Measurements from ENCODE around the gene TNS3.

The TNS3 gene

GRCh38 chr7:47325337-47325736 is 256.6 kb downstream of the TNS3 start:
- no peak overlapping the region for H3K27ac Mint-ChIP-seq
- H3K9me3 Mint-ChIP-seq = peaks cover 25% of the 10 kb centered on the region
- peaks cover 48% of the 10 kb centered on the region for H3K36me3 Mint-ChIP-seq (ENCODE audit: low read depth)
- no peak overlapping the region for H3K4me3 Mint-ChIP-seq
- H3K27me3 Mint-ChIP-seq (ENCODE audit: low read depth, poor library complexity) = no peaks in the 10 kb centered on the region
- no peak for TF ChIP-seq CTCF (IDR thresholded peaks at IDR 0.05)
- peaks cover 82% of the 10 kb centered on the region for H3K4me1 Mint-ChIP-seq
- no peak for DNase-seq

GRCh38 chr7:47323904-47324303 is 258.0 kb downstream of the TNS3 start:
- Mint-ChIP-seq H3K9me3 (peaks cover 25% of the 10 kb centered on the region), H3K27me3 (ENCODE audit: low read depth, poor library complexity) (no peaks in the 10 kb centered on the region), H3K4me3 (no peak overlapping the region), H3K36me3 (ENCODE audit: low read depth) (peaks cover 61% of the 10 kb centered on the region), H3K4me1 (peaks cover 68% of the 10 kb centered on the region), H3K27ac (no peak overlapping the region)
- DNase-seq = no peak
- no peak for TF ChIP-seq CTCF (IDR thresholded peaks at IDR 0.05)

GRCh38 chr7:47322731-47323130 is 259.2 kb downstream of the TNS3 start:
- H3K36me3 Mint-ChIP-seq (ENCODE audit: low read depth) = peaks cover 71% of the 10 kb centered on the region
- no peak for TF ChIP-seq CTCF (IDR thresholded peaks at IDR 0.05)
- H3K27ac Mint-ChIP-seq = peak overlapping the region; percentile 42
- H3K9me3 Mint-ChIP-seq = peaks cover 25% of the 10 kb centered on the region
- H3K4me1 Mint-ChIP-seq = peaks cover 63% of the 10 kb centered on the region
- no peak overlapping the region for H3K4me3 Mint-ChIP-seq
- no peak for DNase-seq
- no peaks in the 10 kb centered on the region for H3K27me3 Mint-ChIP-seq (ENCODE audit: low read depth, poor library complexity)

- peaks cover 74% of the 10 kb centered on the region for H3K36me3 Mint-ChIP-seq (ENCODE audit: low read depth)
- peak overlapping the region; percentile 86 for H3K27ac Mint-ChIP-seq
- peaks cover 24% of the 10 kb centered on the region for H3K9me3 Mint-ChIP-seq
- no peak overlapping the region for H3K4me3 Mint-ChIP-seq
- DNase-seq = no peak
- H3K4me1 Mint-ChIP-seq = peaks cover 63% of the 10 kb centered on the region
- no peaks in the 10 kb centered on the region for H3K27me3 Mint-ChIP-seq (ENCODE audit: low read depth, poor library complexity)
- no peak for TF ChIP-seq CTCF (IDR thresholded peaks at IDR 0.05)
These were observed 261.6 kb downstream of the TNS3 start for GRCh38 chr7:47320296-47320695.

GRCh38 chr7:47318395-47319182 is 263.3 kb downstream of the TNS3 start:
- peak overlapping the region; percentile 9 for H3K27ac Mint-ChIP-seq
- TF ChIP-seq CTCF (IDR thresholded peaks at IDR 0.05) = no peak
- peaks cover 67% of the 10 kb centered on the region for H3K4me1 Mint-ChIP-seq
- no peak for DNase-seq
- no peaks in the 10 kb centered on the region for H3K27me3 Mint-ChIP-seq (ENCODE audit: low read depth, poor library complexity)
- H3K4me3 Mint-ChIP-seq = no peak overlapping the region
- peaks cover 60% of the 10 kb centered on the region for H3K36me3 Mint-ChIP-seq (ENCODE audit: low read depth)
- peaks cover 17% of the 10 kb centered on the region for H3K9me3 Mint-ChIP-seq

- DNase-seq = no peak
- Mint-ChIP-seq H3K4me3 (peak overlapping the region; percentile 35), H3K36me3 (ENCODE audit: low read depth) (peaks cover 55% of the 10 kb centered on the region), H3K9me3 (peaks cover 10% of the 10 kb centered on the region), H3K27me3 (ENCODE audit: low read depth, poor library complexity) (no peaks in the 10 kb centered on the region), H3K27ac (peak overlapping the region; percentile 97), H3K4me1 (peaks cover 65% of the 10 kb centered on the region)
- TF ChIP-seq CTCF (IDR thresholded peaks at IDR 0.05) = no peak
These were observed 264.4 kb downstream of the TNS3 start for GRCh38 chr7:47317487-47317886.

Measured in nephron progenitor cell (in vitro differentiated cells).